Activated T-cell treated with anti-CD3 and anti-CD28 coated beads, Interleukin-2, amount 50 U/mL, for 24 hours (primary cell): ENCODE measurements around the gene SH2D2A.

Source experiments
- DNase-seq: peaks from one replicate; pipeline ENCODE4 v3.0.0-alpha.2; 2020
- H3K27ac Mint-ChIP-seq: 2 replicates; pipeline ENCODE4 v1.8.0; 2020; ENCODE audit warnings: mild to moderate bottlenecking, mixed read lengths
- H3K27me3 Mint-ChIP-seq: 2 replicates; pipeline ENCODE4 v1.8.0; 2020; ENCODE audit warnings: mixed read lengths
- H3K36me3 Mint-ChIP-seq: 2 replicates; pipeline ENCODE4 v1.8.0; 2020; ENCODE audit warnings: low read depth, mixed read lengths
- H3K4me1 Mint-ChIP-seq: 2 replicates; pipeline ENCODE4 v1.8.0; 2020; ENCODE audit warnings: low read depth, mixed read lengths
- H3K4me3 Mint-ChIP-seq: 2 replicates; pipeline ENCODE4 v1.8.0; 2020; ENCODE audit warnings: mild to moderate bottlenecking, moderate library complexity, mixed read lengths
- H3K9me3 Mint-ChIP-seq: 2 replicates; pipeline ENCODE4 v1.8.0; 2020; ENCODE audit warnings: mixed read lengths

The SH2D2A gene

DNA sequence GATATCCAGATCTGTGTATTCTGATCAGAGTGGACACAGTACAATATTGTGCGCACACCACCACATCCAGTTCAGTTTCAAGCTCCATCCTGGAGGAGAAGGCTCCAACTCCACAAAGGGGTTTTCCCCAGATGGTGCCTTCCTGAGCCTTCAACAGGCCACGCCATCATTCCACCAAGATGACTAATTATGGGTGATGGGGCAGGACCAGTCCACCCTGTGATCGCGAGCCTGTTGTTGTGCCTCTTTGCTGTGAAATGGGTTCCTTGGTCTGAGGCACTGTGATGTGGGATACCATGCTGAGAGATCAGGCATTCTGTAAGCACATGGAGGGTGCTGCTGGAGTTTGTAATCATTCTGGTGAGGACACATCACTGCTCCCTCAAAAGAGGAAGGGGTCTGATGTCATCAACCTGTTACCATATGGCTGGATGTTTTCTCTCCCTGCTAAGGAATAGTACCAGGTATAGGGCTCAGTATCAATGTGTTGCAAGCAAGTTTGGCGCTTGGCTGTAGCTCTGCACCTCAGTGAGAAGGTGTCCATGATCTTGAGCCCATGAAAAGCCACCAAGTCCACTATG is 6.7 kb upstream of the SH2D2A start:
- no peak overlapping the region for H3K27ac Mint-ChIP-seq
- DNase-seq, result no peak

DNA sequence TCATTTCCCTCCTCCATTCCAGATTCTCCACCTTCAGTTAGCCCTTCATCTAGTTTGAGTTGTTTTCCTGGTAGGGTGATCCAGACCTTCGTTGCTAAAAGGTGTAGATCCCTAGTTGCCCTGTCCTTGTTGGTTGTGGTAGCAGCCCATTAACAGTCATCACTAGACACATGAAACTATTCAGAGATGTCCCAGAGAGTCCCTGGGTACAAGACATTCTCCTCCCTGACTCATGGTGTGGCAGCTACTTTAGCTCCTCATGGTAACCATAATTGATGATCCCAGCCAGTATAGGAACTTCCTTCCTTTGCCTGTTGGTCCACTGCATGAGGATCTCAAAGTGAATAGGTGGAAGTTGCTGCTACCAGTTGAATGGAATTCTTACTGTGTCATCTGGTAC is 6.0 kb upstream of the SH2D2A start:
- DNase-seq, result peak; percentile 8
- Mint-ChIP-seq H3K4me3 (no peak overlapping the region), H3K27ac (peak overlapping the region; percentile 57), H3K4me1 (peaks cover 45% of the 10 kb centered on the region), H3K9me3 (peaks cover 13% of the 10 kb centered on the region), H3K27me3 (no peaks in the 10 kb centered on the region), H3K36me3 (no peaks in the 10 kb centered on the region)

More for the DNA sequence above, 6.7 kb upstream of the SH2D2A start:
- Mint-ChIP-seq H3K4me3 (no peak overlapping the region), H3K9me3 (peaks cover 13% of the 10 kb centered on the region), H3K27me3 (no peaks in the 10 kb centered on the region), H3K36me3 (no peaks in the 10 kb centered on the region), H3K4me1 (peaks cover 38% of the 10 kb centered on the region)

DNA sequence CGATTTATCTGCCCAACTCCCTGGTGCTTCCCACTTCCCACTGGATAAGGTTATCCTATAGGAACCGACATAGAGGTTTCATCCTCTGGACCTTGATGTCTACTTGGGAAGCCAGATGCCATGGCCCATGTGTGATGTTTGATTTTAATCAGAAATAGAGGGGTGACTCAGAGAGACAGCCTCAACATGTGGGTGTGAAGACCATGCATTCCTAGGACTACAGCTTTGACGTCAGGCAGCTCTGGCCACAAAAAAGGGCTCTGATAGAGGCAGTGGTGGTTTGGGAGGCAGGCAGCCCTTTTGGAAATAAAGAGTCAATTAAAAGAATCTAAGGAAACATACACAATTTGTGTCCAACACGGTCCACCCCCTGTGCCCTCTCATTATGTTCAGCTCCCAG is 5.2 kb upstream of the SH2D2A start:
- peak overlapping the region; percentile 89 for H3K27ac Mint-ChIP-seq
- H3K4me1 Mint-ChIP-seq, result peaks cover 49% of the 10 kb centered on the region
- peak; percentile 48 for DNase-seq
- H3K36me3 Mint-ChIP-seq, result no peaks in the 10 kb centered on the region
- H3K9me3 Mint-ChIP-seq, result peaks cover 13% of the 10 kb centered on the region
- H3K27me3 Mint-ChIP-seq, result no peaks in the 10 kb centered on the region
- H3K4me3 Mint-ChIP-seq, result no peak overlapping the region

DNA sequence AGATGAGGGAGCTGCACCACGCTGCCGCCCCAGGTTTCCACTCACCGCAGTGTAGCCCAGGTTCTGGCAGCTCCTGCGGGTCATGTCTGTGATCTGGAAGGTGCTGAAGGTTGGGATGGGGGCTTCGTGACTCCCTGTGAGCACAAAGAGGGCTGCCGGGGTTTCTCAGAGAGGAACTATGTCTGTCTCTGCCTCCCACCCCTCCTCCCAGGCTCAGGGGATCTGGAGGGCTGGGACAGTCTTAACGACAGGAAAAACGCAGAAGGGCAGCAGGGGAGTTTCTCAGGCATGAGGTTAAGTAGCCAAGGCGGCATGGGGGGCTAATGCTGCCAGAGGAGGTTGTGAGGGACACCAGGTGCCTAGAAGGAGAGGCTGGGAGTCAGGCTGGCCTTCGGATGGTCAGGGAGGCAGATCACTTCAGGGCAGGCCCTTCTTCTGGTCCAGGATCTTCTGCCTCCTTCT is 656 bp downstream of the SH2D2A start:
- peaks cover 61% of the 10 kb centered on the region for H3K4me1 Mint-ChIP-seq
- peaks cover 8% of the 10 kb centered on the region for H3K9me3 Mint-ChIP-seq
- H3K27me3 Mint-ChIP-seq, result no peaks in the 10 kb centered on the region
- H3K4me3 Mint-ChIP-seq, result peak overlapping the region; percentile 96
- DNase-seq, result peak; percentile 57
- peak overlapping the region; percentile 99 for H3K27ac Mint-ChIP-seq
- H3K36me3 Mint-ChIP-seq, result peaks cover 57% of the 10 kb centered on the region

DNA sequence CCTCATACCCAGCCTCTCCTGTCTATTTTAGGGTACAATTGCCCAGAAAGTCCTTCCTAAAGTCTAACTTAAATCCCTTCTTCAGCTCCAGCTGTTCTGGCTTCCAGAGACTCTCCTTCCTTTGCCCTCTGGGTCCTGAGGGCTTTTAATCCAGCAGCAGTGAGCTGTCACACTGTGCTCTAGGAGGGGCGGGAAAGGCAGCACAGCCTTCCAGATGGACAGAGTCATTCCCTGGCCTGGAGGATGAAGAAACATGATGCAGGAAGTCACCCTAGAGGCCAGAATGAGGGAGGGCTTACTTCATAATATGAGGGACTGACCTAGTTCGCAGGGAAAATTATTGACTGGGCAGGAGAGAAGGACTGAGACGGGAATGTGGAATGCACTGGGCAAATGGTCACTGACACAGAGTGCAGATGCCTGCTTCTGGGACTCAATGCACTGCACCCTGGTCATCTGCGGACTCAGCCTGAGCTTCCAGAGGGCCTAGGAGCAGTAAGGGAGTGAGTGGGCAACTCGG is 1.3 kb downstream of the SH2D2A start:
- Mint-ChIP-seq H3K9me3 (peaks cover 2% of the 10 kb centered on the region), H3K36me3 (peaks cover 63% of the 10 kb centered on the region), H3K4me1 (peaks cover 61% of the 10 kb centered on the region), H3K4me3 (peak overlapping the region; percentile 96), H3K27ac (peak overlapping the region; percentile 99), H3K27me3 (no peaks in the 10 kb centered on the region)
- no peak for DNase-seq

DNA sequence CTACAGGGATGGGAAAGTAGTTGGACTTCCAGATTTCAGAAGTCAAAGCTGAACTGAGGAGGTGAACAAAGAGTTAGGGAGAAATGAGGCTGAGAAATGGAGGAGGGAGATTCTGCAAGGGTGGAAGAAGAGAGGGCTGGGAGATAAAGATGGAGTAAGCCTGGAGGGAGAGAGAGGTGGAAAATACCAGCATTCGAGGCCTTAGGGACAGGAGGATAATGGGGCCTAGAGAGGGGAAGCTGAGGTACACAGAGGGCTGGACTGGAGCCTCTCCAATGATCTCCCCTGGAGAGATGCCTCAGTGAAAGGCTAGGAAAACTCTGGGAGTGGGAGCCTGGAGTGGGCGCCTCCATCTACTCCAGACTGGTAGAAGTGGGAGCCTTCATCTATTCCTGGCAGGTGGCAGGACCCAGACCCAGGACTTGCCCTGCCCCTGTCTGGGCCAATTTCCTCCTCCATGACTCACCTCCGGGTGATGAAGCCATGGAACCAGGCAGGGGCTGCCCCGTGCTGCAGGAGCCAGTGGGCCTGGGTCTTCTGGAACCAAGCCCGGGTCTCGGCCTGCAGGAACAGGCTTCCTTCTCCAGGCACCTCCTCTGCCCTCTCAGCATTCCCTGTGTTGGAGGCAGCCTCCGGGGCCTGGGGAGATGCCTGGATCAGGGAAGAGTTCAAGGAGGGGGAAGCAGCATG is 1.9 kb downstream of the SH2D2A start:
- peak; percentile 69 for DNase-seq

DNA sequence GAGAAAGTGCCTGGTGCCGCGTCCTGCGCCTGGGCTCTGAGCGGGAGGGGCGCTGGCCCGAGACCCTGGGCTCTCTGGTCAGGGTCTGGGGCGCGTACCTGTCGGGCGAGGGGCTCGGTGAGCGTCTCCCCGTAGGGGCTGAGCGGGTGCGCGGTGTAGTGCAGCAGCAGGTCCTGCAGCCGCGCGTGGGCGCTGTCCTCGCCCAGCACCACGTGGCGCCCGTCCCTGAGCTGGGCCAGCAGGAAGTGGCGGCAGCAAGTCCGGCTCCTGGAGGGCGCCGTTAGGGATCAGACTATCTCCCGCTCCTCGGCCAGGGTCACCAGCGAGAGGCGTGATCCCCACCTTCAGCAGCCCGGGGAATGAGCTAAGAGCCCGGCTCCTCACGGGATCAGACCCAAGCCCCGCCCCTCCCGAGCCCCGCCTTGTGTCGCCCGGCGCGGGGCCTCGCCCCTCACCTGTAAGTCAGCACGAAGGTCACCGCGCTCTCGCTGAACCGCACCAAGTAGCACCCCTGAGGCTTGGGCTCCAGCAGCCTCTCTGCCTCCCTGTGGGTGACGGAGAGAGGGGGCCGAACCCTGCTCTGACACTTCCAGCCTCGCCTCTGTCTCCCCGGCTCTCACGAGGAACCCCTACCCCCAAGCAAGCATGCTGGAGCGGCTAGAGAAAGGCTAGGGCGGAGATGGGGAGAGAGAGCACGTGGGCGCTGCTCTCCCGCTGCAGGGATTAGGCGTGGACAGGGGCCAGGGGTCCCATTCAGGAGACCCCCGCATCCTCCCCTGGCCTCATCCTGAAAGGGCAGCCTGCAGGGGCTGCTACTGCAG is 2.7 kb downstream of the SH2D2A start:
- peak; percentile 87 for DNase-seq
- Mint-ChIP-seq H3K27ac (peak overlapping the region; percentile 99), H3K4me1 (peaks cover 70% of the 10 kb centered on the region), H3K4me3 (peak overlapping the region; percentile 96), H3K9me3 (peaks cover 2% of the 10 kb centered on the region), H3K36me3 (peaks cover 75% of the 10 kb centered on the region), H3K27me3 (no peaks in the 10 kb centered on the region)

More for the DNA sequence above, 1.9 kb downstream of the SH2D2A start:
- Mint-ChIP-seq H3K4me3 (peak overlapping the region; percentile 96), H3K27ac (peak overlapping the region; percentile 99), H3K9me3 (peaks cover 2% of the 10 kb centered on the region), H3K4me1 (peaks cover 66% of the 10 kb centered on the region), H3K27me3 (no peaks in the 10 kb centered on the region), H3K36me3 (peaks cover 69% of the 10 kb centered on the region)

DNA sequence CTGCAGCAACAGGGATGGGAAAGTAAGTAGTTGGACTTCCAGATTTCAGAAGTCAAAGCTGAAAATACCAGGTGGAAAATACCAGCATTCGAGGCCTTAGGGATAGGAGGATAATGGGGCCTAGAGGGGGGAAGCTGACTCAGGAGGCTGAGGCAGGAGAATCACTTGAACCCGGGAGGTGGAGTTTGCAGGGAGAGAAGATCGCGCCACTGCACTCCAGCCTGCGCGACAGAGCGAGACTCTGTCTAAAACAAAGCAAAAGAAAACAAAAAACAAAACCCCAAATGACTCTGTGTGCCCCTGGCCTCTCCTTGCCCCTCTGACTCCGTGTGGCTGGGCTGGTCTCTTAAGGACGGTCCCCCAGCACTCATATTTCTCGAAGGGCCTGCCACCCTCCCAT is 3.4 kb downstream of the SH2D2A start:
- no peak for DNase-seq
- Mint-ChIP-seq H3K9me3 (no peaks in the 10 kb centered on the region), H3K4me3 (peak overlapping the region; percentile 96), H3K36me3 (peaks cover 82% of the 10 kb centered on the region), H3K4me1 (peaks cover 73% of the 10 kb centered on the region), H3K27ac (peak overlapping the region; percentile 99), H3K27me3 (no peaks in the 10 kb centered on the region)

DNA sequence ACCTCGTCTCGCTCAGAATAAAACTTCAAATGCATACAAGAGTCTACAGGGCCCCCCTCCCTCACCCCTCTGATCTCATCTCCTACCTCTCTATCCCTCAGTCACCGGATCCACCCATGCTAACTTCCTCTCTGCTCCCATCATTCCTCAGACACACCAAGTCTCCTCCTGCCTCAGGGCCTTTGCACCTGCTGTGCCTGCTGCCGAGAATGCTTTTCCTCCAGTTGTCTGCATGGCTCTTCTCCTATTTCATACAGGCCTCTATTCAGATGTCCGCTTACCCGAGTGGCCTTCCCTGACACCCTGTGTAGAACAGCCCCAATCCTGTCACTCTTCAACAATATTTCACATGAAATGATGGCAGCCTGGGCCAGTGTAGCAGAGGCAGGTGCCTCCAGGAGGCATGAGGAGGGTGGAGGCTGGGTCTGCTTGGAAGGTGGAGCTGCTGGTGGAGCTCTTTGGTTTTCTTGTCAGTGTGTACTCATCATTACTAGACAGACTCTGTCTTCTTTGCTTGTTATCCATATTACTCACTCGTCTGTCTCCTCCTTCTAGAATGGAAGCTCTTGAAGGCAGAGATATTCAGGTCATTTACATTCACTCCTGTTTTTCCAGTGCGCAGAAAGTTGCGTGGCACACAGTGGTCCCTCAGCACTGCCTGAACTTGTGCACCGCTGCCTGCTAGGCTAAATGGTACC is 4.2 kb downstream of the SH2D2A start:
- no peak for DNase-seq
- peak overlapping the region; percentile 96 for H3K4me3 Mint-ChIP-seq
- no peaks in the 10 kb centered on the region for H3K27me3 Mint-ChIP-seq
- peak overlapping the region; percentile 99 for H3K27ac Mint-ChIP-seq
- peaks cover 90% of the 10 kb centered on the region for H3K36me3 Mint-ChIP-seq
- H3K4me1 Mint-ChIP-seq, result peaks cover 76% of the 10 kb centered on the region
- no peaks in the 10 kb centered on the region for H3K9me3 Mint-ChIP-seq

DNA sequence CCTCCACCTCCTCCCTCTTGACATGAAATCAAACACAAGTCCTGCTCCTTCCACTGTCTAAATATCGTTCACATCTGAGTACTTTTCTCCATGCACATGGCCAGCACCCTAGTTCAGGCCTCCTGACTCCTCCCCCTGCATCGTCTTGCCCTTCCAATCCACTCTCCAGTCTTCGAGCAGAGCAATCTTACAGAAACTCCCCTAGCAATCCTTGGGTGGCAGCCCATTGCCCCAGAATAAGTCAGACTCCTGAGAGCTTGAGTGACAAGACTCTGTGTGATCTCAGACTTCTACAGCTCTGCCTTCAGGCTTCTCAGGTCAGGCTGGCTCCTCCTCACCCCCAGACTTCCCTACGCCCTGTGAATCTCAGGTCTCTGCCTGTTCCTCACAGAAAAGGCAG is 5.5 kb downstream of the SH2D2A start:
- H3K9me3 Mint-ChIP-seq, result no peaks in the 10 kb centered on the region

DNA sequence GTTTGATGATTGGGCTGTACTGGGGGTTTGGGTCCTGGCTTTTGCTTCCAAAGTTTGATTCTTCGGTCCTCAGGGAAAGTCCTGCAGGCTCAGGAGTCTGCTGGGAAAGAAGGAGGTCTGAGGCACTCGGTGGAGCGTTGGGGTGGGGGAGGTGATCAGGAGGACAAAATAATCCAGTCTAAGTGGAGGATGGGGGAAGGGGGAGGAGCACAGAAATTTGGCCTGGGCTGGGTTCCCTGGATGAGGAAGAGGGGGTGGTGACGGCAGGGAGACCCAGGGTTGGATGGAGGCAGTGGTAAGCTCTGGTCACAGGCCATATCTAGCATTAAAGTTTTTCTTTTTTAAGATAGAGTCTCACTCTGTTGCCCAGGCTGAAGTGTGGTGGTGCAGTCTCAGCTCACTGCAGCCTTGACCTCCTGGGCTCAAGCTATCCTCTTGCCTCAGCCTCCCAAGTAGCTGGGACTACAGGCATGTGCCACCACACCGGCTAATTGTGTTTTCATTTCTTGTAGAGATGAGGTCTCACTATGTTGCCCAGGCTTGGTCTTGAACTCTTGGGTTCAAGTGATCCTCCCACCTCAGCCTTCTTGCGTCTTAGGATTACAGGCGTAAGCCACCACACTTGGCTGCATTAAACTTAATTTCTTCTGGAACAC is 6.8 kb downstream of the SH2D2A start:
- no peaks in the 10 kb centered on the region for H3K9me3 Mint-ChIP-seq
- no peak overlapping the region for H3K4me3 Mint-ChIP-seq
- DNase-seq, result no peak
- peaks cover 98% of the 10 kb centered on the region for H3K36me3 Mint-ChIP-seq
- H3K27me3 Mint-ChIP-seq, result no peaks in the 10 kb centered on the region
- peaks cover 74% of the 10 kb centered on the region for H3K4me1 Mint-ChIP-seq
- H3K27ac Mint-ChIP-seq, result peak overlapping the region; percentile 68

More for the DNA sequence above, 5.5 kb downstream of the SH2D2A start:
- peaks cover 77% of the 10 kb centered on the region for H3K4me1 Mint-ChIP-seq
- peaks cover 98% of the 10 kb centered on the region for H3K36me3 Mint-ChIP-seq
- no peak for DNase-seq
- peak overlapping the region; percentile 99 for H3K27ac Mint-ChIP-seq
- peak overlapping the region; percentile 96 for H3K4me3 Mint-ChIP-seq
- no peaks in the 10 kb centered on the region for H3K27me3 Mint-ChIP-seq

DNA sequence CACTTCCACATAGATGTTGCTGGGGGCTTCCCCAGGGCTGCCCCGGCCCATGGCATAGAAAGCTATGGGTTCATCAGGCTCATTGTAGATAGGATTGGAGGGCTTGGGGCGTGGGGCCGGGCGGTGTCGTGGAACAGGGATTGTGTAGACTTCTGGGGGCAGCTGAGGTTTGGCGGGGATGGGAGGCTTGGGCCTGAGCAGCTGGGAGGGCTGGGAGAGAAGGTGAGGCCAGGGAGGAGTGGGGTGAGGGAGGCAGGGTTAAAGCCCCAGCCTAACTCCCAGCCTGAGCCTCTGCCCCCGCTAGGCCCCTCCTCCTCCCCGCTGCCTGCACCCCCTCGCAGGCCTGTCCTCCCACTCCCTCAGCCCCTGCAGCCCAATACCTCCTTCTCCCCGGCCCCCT is 7.4 kb downstream of the SH2D2A start:
- Mint-ChIP-seq H3K4me1 (peaks cover 72% of the 10 kb centered on the region), H3K9me3 (no peaks in the 10 kb centered on the region), H3K27me3 (no peaks in the 10 kb centered on the region), H3K4me3 (no peak overlapping the region), H3K36me3 (peaks cover 98% of the 10 kb centered on the region), H3K27ac (peak overlapping the region; percentile 82)
- DNase-seq, result peak; percentile 35

DNA sequence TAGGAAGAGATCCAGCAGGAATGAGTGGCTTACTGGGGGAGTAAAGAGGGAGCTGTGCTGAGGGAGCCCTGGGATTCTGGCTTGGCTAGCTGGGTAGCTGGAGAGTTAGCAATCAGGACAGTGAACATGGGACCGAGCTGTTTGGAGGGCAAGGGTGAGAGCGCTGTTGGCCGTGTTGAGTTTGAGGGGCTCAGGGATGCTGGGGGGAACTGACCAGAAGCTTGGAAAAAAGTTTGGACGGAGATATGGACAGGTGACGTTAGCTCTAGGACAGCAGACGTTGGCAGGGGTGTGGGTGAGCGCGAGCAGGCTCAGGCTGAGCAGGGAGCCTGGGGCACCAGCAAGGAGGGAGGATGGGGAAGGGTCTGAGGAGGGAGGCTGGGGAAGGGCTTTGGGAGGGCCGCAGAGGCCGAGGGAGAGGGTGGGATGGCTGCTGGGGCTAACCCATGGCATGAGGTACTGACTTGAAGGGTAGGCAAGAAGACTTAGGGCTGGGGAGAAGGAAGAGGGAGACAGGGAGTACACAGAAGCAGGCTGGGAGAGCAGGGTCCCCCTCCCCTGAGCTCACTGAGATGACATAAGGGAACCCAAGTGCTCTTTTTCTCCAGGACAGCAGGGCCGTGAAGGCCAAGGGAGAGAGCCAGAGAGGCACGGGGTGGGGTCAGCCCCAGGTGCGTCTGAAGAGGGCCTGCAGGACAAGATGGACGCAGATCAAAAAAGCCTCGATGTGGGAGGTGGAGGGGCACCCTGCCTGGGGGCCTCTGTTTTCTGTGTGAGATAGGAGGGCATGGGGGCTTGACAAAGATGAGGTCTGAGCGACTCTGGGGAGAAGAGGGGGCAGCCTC is 8.2 kb downstream of the SH2D2A start:
- Mint-ChIP-seq H3K36me3 (peaks cover 98% of the 10 kb centered on the region), H3K9me3 (no peaks in the 10 kb centered on the region), H3K4me3 (no peak overlapping the region), H3K27me3 (no peaks in the 10 kb centered on the region), H3K4me1 (peaks cover 70% of the 10 kb centered on the region), H3K27ac (peak overlapping the region; percentile 82)
- DNase-seq, result peak; percentile 32
